HFFc6 (cell line): ENCODE measurements around the gene SCG5. TPM values are rescaled to one million over a fixed set of nuclear protein-coding genes. Genes with fewer than 3 reads are reported as not detected.

Experiments
- DNase-seq: peaks from one replicate; pipeline ENCODE4 v3.0.0-alpha.2; 2018
- H3K27ac Mint-ChIP-seq: 2 replicates; pipeline ENCODE4 v1.8.0; 2020; ENCODE audit warnings: mild to moderate bottlenecking, mixed read lengths
- H3K27me3 Mint-ChIP-seq: 2 replicates; pipeline ENCODE4 v1.8.0; 2021; ENCODE audit warnings: mild to moderate bottlenecking, moderate library complexity, mixed read lengths; ENCODE audit not compliant: insufficient read depth
- H3K36me3 Mint-ChIP-seq: 2 replicates; pipeline ENCODE4 v1.8.0; 2021; ENCODE audit warnings: low read depth, mixed read lengths
- H3K4me1 Mint-ChIP-seq: 2 replicates; pipeline ENCODE4 v1.8.0; 2020; ENCODE audit warnings: low read depth, mixed read lengths
- H3K4me3 Mint-ChIP-seq: 2 replicates; pipeline ENCODE4 v1.8.0; 2020; ENCODE audit warnings: mild to moderate bottlenecking, moderate library complexity, mixed read lengths
- H3K9me3 Mint-ChIP-seq: 2 replicates; pipeline ENCODE4 v1.8.0; 2020; ENCODE audit warnings: mild to moderate bottlenecking, mixed read lengths
- total RNA-seq, 6 experiments: library from RNA; stranded (reverse); fragmentation: NEBNext Ultra II Directional; extraction: Animal tissue kit (Norgen Biotek cat#: 25700); gene quantifications; 2 replicates in 1 of 6; 3 replicates in 5 of 6; pipeline ENCODE4 v1.2.3, GENCODE V29; 2021
- TF ChIP-seq, protein P1 (sequence below): fragments of 200-600 bp; sonication (generic); IDR thresholded peaks from 2 replicates; pipeline ENCODE4 v1.5.0; 2021; ENCODE audit warnings: antibody characterized with exemption, mild to moderate bottlenecking

Gene SCG5
- total RNA-seq, 6 experiments from 2014 or later, result 2.6 to 5.5 (median 3.5) TPM

DNA sequence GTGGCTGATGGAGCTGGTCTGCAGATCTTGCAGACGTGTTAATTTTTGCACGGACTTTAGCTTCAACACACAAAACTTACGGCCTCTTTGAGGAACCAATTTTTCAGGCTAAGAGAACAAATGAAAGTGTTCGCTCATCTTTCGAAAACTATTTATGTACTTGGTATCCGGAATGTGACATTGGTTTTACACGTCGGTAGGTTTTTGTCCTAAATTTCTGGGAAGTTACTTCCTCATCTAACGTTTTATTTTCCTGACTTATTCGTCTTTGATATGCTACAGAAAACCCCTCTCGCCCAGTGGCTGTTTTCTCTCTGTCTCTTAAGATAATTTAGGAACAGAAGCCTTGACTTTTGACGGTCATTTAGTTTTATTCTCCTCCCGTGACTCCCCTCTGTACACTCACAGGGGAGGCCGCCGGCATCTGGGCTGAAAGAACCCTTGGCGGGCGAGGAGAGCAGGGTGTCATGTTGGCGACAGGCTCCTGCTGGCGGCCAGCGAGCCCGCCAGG lies 75.5 kb downstream of the SCG5 start:
- DNase-seq, result no peak
- peaks cover 25% of the 10 kb centered on the region for H3K27me3 Mint-ChIP-seq
- peak overlapping the region; percentile 83 for H3K27ac Mint-ChIP-seq

DNA sequence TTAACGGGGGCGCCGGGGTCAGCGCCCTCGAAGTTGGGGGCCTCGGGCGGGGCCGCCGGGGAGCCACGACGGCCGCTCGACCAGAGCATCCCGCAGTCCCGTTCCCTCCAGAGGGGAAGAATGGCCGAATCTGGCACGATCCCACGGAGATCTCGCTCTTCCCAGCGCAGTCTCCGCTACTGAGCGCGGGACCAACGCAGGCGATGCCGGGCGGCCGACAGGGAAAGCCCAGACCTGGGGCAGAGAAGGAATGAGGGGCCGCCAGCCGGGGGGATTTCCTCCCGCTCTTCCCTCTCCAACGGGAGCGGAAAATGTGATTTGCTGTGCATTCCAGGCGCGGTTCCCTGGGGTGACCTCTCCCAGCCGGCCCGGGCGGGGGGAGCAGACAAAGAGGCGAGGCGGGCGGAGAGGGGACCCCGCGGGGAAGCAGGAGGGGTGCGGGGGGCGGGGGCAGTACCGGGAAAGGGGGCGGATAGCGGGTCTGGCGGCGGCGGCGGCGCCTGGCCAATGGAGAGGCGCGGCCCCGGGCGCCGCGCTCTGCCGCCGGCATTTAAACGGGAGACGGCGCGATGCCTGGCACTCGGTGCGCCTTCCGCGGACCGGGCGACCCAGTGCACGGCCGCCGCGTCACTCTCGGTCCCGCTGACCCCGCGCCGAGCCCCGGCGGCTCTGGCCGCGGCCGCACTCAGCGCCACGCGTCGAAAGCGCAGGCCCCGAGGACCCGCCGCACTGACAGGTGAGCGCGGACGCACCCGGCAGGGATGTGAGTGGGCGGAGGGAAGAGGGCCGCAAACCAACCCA lies 76.1 kb downstream of the SCG5 start, which contains the start of gene GREM1:
GREM1 (plus strand) TSS at position 579 of the 801 bp plus-strand sequence. CDS start 12,687 bp downstream, outside the sequence.
- peak; percentile 71 for DNase-seq
- Mint-ChIP-seq H3K9me3 (peaks cover 11% of the 10 kb centered on the region), H3K36me3 (peaks cover 47% of the 10 kb centered on the region), H3K27me3 (peaks cover 27% of the 10 kb centered on the region), H3K27ac (peak within 1 kb of the TSS; percentile 96), H3K4me3 (peak within 1 kb of the TSS; percentile 97), H3K4me1 (peaks cover 72% of the 10 kb centered on the region)
- TF ChIP-seq, protein P1, sequence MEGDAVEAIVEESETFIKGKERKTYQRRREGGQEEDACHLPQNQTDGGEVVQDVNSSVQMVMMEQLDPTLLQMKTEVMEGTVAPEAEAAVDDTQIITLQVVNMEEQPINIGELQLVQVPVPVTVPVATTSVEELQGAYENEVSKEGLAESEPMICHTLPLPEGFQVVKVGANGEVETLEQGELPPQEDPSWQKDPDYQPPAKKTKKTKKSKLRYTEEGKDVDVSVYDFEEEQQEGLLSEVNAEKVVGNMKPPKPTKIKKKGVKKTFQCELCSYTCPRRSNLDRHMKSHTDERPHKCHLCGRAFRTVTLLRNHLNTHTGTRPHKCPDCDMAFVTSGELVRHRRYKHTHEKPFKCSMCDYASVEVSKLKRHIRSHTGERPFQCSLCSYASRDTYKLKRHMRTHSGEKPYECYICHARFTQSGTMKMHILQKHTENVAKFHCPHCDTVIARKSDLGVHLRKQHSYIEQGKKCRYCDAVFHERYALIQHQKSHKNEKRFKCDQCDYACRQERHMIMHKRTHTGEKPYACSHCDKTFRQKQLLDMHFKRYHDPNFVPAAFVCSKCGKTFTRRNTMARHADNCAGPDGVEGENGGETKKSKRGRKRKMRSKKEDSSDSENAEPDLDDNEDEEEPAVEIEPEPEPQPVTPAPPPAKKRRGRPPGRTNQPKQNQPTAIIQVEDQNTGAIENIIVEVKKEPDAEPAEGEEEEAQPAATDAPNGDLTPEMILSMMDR, result no peak

More for the DNA sequence above, 75.5 kb downstream of the SCG5 start:
- Mint-ChIP-seq H3K9me3 (peaks cover 11% of the 10 kb centered on the region), H3K4me1 (peaks cover 72% of the 10 kb centered on the region), H3K36me3 (peaks cover 40% of the 10 kb centered on the region), H3K4me3 (peak overlapping the region; percentile 89)
- TF ChIP-seq, protein P1, result no peak

DNA sequence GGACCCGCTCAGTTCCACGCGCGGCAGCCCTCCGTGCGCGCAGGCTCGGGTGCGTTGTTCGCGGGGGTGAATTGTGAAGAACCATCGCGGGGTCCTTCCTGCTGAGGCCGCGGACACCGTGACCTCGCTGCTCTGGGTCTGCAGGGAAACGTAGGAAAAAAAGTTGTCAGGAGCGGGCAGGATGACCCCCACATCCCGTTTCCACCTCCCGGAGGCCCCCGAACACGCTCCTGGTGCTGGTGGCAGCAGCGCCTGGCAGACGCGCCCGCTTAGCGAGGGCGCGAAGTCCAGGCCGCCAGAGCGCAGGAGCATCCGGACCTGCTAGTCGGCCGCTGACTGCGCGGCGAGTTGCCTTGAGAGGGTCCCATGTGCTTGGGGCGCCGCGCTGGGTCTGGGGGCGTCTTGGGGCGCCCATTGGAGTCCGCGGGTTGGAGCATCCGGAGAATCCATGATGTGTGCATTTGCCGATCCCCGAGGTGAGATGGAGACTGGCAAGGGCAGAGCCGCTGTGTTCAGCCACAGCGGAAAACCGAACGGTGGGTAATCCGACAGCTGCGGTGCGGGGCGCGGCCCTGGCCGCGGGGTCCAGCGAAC lies 76.8 kb downstream of the SCG5 start:
- Mint-ChIP-seq H3K36me3 (peaks cover 54% of the 10 kb centered on the region), H3K9me3 (peaks cover 11% of the 10 kb centered on the region), H3K27ac (peak overlapping the region; percentile 96), H3K27me3 (peaks cover 34% of the 10 kb centered on the region), H3K4me1 (peaks cover 75% of the 10 kb centered on the region), H3K4me3 (peak overlapping the region; percentile 97)
- TF ChIP-seq, protein P1, result no peak
- DNase-seq, result no peak

DNA sequence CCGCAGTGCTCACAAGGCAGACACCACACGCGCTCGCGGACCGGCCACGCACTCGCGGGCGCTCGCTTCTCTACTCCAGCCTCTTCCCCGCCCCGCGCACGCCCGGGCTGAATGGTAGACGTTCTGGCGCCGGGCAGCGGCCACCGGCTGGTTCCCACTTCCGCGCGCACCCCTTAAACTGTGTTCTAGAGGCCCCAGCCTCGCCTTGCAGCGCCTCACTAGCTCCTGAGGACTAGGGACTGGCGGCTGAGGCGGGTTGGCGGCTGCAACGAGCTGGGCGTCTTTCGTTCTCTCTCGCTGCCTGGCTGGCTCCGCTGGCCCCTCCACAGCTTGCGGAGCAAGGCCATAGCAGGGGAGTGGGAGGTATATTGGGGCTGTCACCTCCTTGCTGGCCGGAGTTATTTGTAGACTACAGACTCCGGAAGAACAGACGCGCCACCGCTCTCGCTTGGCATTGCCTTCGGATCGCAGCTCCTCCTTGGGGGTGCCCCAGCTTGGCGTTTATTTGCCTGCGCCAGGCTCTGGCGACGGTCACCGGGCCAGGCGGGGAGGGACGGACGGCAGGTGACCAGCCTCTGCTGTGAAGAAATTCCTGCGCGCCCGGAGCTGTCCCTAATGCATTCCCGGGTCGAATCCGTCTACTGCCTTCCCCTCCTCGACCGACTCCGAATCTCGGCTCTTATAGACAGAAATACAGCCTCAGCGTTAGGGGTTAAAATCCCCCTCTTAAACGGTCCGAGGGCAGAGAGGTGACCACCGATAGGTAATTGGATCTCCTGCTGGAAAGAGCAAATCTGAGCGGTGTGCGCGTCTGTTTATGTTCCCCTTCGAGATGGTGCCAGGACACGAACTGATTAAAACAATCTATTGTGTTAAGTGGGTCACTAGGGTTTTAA lies 77.6 kb downstream of the SCG5 start:
- peaks cover 37% of the 10 kb centered on the region for H3K27me3 Mint-ChIP-seq
- no peak for DNase-seq
- H3K27ac Mint-ChIP-seq, result peak overlapping the region; percentile 96
- H3K36me3 Mint-ChIP-seq, result peaks cover 60% of the 10 kb centered on the region
- peak overlapping the region; percentile 97 for H3K4me3 Mint-ChIP-seq
- peaks cover 11% of the 10 kb centered on the region for H3K9me3 Mint-ChIP-seq
- peaks cover 75% of the 10 kb centered on the region for H3K4me1 Mint-ChIP-seq
- TF ChIP-seq, protein P1, result no peak

DNA sequence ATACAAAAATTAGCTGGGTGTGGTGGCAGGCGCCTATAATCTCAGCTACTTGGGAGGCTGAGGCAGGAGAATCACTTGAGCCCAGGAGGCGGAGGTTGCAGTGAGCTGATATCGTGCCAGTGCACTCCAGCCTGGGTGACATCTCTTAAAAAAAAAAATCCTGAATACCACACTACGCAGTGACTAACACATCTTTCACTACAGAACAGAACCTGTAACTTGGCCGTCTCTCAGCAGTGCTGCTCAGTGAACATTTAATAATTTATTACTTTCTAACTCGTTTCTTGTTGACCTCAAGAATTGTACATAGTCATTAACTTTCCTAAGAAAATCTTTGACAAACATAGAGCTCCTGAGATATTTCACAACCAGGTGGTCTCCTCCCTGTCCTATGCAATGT lies 80.1 kb downstream of the SCG5 start:
- H3K27ac Mint-ChIP-seq, result peak overlapping the region; percentile 96

More for the DNA sequence above, 80.1 kb downstream of the SCG5 start:
- no peak for DNase-seq
- Mint-ChIP-seq H3K9me3 (peaks cover 31% of the 10 kb centered on the region), H3K36me3 (peaks cover 86% of the 10 kb centered on the region), H3K27me3 (peaks cover 49% of the 10 kb centered on the region), H3K4me1 (peaks cover 80% of the 10 kb centered on the region), H3K4me3 (peak overlapping the region; percentile 97)
- TF ChIP-seq, protein P1, result no peak
